ENCODE measurements around the gene GRB10.
A peak's percentile ranks its signal among the peaks of the same experiment; 100 is the strongest.

The GRB10 gene

DNA sequence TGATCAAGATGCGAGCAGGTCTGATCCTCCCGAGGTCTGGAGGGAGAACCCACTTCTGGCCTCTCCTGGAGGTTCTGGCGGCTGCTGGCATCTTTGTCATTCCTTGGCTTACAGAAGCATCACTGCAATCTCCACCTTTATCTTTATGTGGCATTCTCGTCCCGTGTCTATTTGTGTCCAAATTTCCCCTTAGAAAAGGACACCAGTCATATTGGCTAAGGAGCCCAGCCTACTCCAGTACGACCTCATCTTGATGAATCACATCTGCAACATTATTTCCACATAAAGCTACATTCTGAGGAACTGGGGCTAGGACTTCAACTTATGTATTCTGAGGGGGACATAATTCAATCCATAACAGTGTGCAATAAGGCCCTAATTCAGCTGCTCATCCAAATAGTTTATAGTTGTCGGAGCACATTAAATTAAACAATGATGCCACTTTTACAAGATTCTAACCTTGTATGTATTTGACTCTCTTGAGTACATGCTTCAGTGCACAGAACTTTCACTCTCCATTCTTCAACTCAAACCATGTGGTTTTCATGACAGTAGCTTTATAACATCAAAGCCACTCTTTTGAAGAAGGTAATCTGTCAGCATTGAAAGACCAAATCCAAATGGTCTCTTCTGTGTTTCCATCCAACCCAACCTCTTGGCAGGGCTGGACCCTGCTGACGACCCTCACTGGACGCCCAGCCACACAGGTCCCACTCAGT, 131.3 kb downstream of the GRB10 start:
- no peak for DNase-seq

DNA sequence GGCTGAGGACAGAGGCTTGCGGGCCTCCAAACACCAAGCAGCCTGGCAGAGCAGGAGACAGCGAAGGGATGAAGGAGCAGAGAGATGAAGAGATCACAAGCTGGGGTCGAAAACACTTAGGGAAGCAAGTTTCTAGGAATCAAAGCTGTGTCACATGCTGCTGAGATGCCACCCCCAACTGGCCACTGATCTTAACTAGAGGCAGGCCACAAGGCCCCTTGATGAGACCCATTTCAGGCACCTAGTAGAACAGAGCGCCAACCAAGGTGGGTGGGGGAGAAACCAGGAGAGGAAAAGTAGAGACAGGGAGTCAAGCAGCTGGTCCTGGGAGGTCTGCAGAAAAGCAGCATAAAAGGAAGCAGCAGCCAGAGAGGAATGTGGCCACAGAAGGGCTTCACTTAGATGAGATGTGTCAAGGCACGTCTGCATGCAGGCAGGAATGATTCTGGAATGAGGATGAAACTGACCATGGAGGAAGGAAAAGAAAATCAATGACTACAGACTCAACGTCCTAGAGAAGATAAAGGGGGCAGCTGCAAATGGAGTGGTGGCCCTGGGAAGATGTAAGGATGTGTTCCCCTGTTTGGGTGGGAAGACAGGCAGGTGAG, 132.5 kb downstream of the GRB10 start:
- no peak for DNase-seq

DNA sequence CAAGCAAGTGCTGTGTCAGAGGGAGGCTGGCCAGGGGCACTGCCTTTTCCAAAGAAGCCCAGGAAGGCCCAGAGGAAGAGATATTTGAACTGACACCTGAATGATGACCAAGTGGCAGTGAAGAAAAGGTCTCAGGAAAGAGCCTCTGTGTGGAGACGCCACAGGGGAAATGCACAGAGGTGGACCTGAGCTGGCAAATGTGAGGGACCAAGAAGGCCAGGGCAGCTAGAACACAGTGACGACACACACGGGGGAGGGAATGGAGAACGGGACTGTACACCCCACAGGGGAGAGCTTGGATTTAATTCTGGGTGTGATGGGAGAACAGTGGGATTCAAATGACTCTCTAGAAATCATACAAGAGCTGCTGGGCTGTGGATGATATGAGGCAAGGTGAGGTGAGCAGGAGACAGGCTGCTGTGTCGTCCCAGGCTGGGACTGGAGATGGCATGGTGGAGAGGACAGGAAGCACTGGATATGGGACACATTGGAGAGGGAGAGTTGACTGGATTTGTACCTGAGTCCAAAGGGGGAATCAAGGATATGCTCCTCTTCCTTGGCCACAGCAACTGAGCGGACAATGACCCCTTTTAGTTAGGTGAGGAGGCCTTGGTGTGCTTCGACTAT, 133.3 kb downstream of the GRB10 start:
- no peak for DNase-seq

DNA sequence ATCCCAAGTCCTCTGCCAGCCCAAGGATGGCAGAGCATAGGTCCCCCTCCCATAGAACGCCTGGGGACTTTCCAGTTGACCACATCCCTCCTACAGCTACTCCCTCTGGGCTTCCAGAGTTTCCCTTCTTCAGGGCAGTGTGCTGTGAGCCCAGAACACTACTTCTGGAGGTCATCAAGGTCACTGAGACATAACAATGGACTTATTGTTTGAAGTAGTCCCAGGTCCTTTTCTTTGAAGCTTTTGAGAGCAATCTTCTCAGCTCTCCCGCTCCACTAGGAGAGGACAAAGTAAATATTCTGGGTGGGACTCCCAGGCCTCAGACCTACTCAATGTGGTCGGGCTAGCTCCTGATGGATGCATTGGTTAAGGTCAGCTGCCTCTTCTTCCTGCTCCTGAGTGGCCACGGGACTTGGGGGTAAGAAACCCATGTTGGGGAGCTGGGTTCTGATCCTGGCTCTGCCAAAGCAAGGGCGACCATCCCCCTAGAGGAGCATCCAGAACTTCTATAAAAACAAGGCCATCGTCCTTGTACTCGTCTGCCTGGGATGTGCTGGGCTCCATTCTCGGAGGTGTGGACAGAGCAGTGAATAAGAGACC, 134.0 kb downstream of the GRB10 start:
- no peak for DNase-seq

DNA sequence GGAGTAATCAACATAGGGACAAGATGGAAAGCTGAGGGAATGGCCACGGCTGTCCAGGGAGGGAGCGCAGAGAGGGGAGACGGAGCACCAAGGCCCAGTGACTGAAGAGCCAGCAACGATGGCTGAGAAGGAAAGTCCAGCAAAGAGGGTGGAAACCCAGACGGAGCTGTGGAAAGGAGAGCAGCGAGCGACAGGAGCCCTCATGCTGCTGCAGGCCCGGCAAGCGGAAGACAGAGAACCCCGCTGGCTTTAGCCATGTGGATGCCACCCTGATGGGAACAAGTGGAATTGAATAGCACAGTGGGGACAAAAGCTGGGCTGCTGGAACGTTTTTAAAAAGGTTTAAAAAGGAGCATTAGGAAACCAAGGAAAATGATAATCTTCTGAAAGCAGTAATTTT, 134.6 kb downstream of the GRB10 start:
- no peak for DNase-seq

DNA sequence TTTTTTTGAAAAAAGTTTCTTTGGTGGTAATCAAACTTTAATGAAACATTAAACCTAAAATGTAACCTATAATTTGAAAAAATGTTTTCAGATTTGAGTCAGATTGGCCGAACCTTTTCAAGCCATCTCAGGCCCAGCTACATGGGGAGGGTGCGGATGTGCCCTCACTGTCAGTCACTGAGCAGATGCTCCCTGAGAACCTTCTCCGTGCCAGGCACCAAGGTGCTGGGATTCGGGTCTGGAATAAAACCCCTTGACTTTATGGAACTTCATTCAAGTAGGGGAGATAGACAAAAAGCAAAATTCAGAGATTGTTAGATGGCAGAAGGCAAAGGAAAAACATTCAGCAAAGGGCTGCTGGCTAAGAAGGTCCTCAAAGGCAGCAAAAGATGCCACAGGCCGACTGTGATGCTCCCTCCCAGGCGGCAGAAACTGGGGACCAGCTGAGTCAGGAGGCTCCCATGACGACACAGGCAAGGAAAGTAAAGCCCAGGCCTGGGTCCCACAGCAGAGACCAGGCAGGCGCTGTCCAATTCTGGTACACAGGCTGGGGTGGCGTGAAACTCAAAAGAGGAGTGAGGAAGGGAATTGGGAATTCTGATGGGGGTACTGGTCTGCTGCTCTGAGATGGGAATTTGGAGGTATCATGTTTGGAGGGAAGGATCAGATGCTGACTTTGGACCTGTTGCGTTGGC, 135.3 kb downstream of the GRB10 start:
- DNase-seq = no peak

DNA sequence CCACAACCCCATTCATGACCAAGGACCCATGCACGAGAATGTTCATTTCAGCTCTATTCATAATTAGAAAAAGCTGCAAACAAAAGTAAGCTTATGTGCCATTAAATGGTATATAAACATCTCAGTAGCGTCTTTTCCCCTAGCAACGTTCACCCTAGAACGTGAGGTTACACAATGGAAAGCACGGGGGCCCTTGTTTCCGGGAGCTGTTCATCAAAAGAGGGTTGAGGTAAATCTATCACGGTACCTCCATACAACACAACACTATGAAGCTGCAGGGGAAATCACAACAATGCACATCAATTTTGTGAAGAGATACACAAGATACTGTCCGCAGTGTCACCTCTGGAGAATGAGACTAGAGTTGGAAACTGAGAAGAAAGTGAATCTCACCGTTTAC, 136.6 kb downstream of the GRB10 start:
- DNase-seq = no peak

DNA sequence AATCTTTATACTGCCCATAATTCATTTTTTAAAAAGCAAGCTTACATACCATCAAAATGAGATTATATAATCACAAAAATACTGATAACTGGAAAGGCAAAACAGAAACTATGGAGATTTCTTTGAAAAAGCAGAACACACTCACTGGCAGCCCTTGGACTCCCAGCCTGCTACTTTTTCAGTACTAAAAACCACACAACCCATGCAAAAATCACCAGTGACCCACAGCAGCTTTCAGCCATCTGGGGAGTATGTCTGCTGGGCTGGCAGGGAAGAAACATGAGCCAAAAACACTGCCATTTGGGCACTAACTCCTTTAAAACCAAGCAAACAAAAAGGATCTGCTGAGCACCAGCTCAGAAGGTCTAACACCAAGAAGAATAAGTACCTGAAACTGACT, 137.5 kb downstream of the GRB10 start:
- DNase-seq = no peak

DNA sequence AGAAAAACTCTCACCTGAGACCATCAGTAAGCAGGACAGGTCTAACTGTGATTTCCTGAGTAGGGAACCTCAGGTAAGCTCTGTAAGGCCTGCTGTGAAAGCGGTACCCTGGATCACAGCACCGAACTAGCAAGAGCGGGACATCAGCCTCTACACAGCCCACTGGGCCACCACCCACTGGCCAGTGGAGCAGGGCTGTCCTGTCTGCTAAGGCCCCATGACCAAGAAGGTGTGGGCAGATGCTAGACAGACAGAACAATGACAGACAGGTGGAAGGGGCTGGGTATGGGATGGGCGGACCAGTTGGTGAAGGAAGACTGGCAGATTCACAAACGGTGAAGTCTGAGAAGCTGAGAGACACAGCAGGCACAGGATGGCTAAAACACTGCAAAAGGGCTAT, 138.1 kb downstream of the GRB10 start:
- DNase-seq = no peak

DNA sequence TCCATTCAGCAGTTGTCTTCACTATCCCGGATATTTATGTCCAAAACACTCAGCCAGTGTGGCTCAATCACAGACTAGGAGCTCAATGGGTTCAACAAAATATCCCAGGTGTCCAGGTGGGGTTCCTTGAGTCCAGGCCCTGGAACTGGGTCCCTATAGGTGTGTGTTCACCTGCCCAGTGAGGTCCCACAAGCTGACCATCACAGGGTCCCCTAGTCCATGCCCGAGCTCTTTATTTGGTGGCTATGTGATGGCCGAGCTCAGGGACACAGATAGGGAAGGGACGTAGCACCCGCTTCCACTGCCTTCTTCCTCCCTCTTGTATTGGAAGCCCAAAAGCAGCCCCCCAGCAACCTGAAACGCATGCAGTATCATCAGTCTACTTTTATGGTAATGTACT, 138.6 kb downstream of the GRB10 start:
- DNase-seq = no peak

DNA sequence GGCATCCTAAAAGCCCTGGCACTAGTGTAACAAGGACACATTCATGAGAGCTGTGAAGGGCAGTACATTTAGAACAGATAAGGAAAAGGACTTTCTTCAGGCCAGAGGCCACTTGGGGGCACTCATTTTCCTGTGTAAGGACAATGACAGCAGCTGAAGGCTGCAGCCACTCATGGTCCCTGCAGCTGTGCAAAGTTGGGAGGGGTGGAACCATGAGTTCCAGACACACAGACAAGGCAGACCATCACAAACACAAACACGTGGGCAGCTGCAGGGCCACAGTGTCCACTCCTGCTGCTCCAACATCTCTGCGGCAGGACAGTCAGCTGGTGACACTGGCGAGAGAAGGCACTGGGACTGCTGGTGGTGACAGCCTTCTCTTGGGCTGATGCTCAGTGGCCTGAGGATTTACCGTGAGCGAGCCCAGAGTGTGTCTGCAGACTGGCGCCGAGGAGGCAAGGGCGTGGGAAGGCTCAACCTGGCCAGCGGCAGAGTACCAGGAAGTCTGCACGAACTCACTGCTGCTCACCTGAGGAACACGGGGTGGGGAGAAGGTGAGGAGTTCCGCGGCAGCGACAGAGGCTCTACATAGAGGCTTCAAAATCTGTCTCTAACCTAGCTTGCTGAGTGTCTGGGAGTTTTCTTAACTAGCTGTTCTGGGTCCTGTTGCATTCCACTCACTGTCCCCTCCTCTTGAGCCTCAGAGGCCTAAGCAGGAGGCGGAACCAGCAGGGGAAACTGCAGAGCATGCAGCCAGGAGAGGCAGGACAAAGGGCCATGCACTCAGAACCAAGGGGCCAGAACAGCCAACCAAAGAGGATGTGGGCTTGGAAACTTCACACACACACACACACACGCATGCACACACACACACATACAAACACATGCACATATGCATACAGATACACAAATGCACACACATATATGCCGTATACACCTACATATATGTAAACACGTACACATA, 141.0 kb downstream of the GRB10 start:
- DNase-seq = no peak

DNA sequence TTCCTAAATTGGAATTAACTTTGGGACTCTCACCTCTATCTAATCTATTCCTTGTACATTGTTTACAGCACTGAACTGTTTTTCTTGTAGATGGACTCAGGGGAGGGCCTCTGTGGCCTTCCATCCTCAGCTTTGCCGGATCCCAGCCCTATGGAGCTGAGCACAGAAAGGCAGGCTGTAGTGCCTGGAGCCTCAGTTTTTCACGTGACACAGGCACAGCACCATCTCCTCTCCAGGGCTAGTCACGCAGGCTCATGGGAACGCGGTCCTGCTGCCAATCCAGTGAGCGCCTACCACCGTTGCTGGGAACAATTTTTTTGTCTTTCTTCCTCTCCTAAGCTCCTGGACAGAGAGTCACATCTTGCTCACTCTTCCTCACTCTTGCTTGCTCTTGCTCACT, 141.9 kb downstream of the GRB10 start:
- DNase-seq = no peak

DNA sequence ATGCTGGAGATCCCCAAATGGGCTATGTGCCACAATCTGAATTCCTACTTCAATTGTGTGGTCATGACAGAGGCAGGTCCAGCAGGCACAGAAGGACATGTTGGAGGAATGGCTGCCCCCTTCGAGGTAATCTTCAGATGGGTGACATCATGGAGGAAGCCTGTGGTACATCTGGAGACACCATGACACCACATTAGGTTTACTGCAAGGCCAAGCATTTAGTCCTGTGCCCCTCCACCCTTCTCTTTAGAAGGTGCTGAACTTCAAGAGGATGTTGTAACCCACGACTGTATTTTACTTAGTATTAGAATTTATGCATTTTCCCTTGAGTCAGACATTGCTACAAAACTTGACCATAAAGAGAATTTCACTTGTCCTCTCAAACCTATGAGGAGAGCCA, 142.4 kb downstream of the GRB10 start:
- DNase-seq = no peak

DNA sequence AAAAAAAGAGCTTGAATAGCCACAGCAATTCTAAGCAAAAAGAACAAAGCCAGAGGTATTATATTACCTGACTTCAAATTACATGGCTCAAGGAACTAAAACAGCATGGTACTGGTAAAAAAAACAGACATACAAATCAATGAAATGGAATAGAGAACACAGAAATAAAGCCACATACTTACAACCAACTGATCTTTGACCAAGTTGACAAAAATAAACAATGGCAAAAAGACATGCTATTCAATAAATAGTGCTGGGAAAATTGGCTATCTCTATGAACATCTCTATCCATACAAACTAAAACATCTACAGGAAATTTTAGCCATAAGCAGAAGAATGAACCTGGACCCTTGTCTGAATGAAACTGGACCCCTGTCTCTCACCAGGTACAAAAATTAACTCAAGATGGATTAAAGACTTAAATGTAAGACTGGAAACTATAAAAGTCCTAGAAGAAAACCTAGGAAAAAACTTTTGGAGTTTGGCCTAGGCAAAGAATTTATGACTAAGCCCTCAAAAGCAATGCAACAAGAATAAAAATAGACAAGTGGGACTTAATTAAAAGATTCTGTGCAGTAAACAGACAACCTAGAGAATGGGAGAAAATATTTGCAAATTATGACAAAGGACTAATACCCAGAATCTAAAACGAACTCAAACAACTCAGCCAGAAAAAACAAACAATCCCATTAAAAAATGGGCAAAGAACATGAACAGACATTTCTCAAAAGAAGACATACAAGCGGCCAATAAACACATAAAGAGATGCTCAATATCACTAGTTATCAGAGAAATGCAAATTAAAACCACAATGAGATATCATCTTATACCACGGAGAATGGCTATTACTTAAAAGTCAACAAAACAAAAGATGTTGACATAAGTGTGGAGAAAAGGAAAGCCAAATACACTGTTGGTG, 144.7 kb downstream of the GRB10 start:
- DNase-seq = no peak

DNA sequence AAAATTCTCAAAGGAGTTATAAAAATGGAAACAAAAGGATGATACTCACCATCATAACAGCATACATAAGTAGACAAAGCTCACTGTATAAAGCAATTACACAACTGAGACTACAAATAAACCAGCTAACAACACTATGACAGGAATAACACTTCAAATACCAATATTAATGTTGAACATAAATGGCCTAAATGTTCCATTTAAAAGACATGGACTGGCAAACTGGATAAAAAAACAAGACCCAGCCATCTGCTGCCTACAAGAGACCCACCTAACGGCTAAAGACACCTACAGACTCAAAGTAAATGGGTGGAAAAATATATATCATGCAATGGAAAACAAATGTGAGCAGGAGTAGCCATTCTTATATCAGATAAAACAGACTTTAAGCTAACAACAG, 148.3 kb downstream of the GRB10 start:
- no peak for DNase-seq

DNA sequence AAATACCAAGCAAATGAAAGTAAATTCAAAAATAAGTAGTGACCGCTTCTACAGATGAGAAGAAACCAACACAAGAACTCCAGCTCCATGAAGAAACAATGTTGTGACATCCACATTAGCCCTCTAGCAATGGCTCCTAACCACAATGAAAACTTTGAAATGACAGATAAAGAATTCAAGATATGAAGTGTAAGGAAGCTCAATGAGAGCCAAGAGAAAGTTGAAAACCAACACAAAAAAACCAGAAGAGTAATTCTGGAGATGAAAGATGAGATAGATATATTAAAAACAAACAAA, 149.3 kb downstream of the GRB10 start:
- no peak for DNase-seq

DNA sequence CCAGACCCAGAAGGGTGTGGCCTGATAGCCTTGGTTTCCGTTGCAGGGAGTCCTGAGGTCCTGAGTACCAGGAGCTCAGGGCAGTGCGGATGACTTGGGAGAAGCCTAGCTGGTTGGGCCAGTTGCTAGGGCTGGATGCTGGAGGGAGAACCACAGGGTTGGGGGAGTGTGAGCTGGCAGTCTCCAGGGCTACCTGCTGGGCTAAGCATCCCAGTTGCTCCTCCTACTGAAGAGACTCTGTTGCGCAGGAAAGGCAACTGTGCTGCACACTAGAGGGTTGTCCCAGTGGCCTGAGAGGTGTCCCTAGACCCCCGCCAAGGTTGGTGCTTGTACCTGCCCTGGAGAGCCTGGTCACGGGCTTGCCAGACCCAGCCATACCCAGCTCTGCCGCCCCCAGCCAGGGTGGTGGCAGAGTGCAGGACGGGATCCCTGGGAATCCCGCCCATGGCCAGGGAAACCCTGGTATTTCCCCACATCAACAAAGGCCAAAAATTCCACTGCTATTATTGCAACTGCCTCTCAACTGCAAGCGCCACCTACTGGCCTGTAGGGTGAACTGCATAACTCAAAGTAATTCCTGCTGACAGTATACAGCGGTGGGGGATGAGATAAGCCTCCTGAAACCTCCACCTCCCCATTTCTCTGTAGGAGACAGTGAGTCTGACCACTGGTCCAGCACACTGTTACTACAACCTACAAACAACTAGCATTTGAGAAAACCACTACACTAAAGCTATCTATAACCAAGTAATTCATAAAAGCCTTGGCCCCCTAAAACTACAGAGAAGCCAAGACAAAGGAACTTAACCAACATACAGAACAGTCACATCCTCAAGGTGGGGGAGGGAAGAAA, 149.9 kb downstream of the GRB10 start:
- DNase-seq = peak; percentile 46

DNA sequence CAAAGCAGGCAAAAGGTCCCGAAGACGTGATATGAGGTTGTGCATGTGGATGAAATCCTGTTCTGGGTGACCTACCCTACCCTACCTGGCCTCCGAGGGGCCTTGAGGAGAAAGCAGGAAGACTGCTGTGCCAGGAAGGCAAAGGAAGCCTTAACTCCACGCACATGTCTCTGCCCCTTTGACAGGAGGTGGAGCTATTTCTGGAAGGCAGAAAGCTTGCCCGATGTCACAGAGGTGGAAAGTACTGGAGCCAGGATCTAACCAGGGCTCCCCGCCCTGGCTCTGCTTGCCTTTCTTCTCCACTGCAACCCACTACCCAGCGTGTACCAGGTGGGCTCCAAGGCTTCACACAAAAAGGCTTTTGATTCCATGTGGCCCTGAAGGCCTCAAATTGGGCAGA, 151.1 kb downstream of the GRB10 start:
- DNase-seq = no peak

DNA sequence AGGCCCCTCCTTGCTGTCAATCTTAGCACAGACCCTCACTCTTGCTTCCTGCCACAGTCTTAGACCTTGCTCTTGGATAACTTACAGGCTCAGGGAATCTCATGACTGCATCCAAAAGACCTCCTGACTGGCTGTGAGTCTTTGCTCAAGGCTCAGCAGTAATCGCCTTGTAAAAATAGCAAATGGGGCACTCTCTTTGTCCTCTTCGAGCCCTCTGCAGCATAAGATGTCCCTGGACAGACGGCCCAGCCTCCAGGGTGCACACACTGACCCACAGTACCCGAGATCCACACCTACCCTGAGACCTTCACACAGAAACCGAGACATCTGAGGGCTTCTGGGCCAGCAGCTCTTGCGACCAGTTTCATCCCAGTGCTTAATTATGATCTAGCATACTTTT, 151.6 kb downstream of the GRB10 start:
- no peak for DNase-seq

DNA sequence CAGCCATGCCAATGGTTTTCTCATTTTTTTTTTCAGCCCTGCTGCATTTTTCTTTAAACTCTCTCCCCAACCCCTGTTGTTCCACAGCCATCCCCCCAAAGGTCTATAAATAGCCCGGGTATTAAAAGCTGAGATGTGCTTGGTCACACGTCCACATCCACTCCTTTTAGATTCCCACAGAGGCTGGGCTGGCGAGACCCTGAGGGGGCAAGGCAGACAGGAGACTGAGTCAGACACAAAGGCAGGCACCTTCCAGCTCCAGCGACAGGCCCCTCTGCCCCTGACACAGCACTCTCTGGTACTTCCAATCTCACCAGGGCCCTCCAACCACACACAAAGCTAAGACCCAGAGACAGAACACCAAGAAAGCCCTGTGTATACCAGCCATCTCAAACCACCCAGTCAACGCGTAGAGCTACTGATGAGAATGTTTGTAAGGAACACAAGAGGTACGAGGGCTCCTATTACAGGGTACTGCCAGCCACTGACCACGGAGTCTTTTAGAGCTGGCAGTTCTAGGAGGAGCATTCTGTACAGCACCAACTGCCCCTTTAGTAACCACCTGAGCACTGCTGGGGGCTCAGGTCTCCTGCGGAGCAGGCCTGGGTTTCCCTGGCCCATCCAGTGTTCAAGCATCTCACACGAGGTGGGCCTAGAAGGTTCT, 153.3 kb downstream of the GRB10 start:
- DNase-seq = no peak
